IMR-90 (cell line): Measurements from ENCODE around the gene ALOX12B. TPM values are rescaled to one million over a fixed set of nuclear protein-coding genes. Genes with fewer than 3 reads are reported as not detected.

Source experiments
- ATAC-seq: fragments of 200-7000 bp; cut with Tn5 transposase; 2 replicates; pipeline ENCODE4 v1.9.1; 2020; ENCODE audit warnings: low read depth, mild to moderate bottlenecking, moderate library complexity
- BruUV-seq: library from RNA; stranded (reverse); fragments of 400-500 nt; replicated peaks from 2 replicates; lab custom pipeline; 2021; lab: Mats Ljungman, UMichigan
- CTCF ChIA-PET: fragments of 300-600 bp; formaldehyde crosslinking; extraction: SDS; loops from one replicate; lab custom pipeline; 2021; ENCODE audit warnings: antibody characterized with exemption; lab: Yijun Ruan, JAX
- POLR2A ChIA-PET: fragments of 300-600 bp; sonication (Branson Sonifier 250); formaldehyde crosslinking; loops from one replicate; lab custom pipeline; 2022; ENCODE audit warnings: antibody characterized with exemption; ENCODE audit not compliant: unreplicated experiment; lab: Charles Lee
- DNase-seq: peaks from one replicate; pipeline ENCODE4 v3.0.0; 2013
- H2AFZ ChIP-seq: replicated peaks from 2 replicates; pipeline ENCODE3; 2013; ENCODE audit warnings: low read length, mild to moderate bottlenecking; ENCODE audit not compliant: poor library complexity
- H2AK5ac ChIP-seq: 2 replicates; pipeline ENCODE4 v1.6.1; 2013; ENCODE audit warnings: low read depth, low read length, inconsistent platforms
- H2AK9ac ChIP-seq: replicated peaks from 2 replicates; pipeline ENCODE3; 2013; ENCODE audit warnings: mild to moderate bottlenecking, low read depth, low read length, moderate library complexity; ENCODE audit not compliant: poor library complexity
- H2BK120ac ChIP-seq: 2 replicates; pipeline ENCODE4 v1.6.1; 2013; ENCODE audit warnings: low read depth, low read length, inconsistent platforms
- H2BK15ac ChIP-seq: 3 replicates; pipeline ENCODE4 v1.6.1; 2013; ENCODE audit warnings: low read depth, low read length, inconsistent platforms
- H2BK20ac ChIP-seq: 2 replicates; pipeline ENCODE4 v1.6.1; 2013; ENCODE audit warnings: low read depth, mild to moderate bottlenecking, inconsistent platforms, low read length, moderate library complexity
- H2BK5ac ChIP-seq: 2 replicates; pipeline ENCODE4 v1.6.1; 2013; ENCODE audit warnings: mild to moderate bottlenecking, low read depth, low read length, inconsistent platforms; ENCODE audit not compliant: poor library complexity, severe bottlenecking
- H3K14ac ChIP-seq: replicated peaks from 2 replicates; pipeline ENCODE4 v1.6.1; 2013; ENCODE audit warnings: low read depth, low read length, inconsistent platforms
- H3K18ac ChIP-seq: 2 replicates; pipeline ENCODE4 v1.6.1; 2013; ENCODE audit warnings: low read depth, low read length, control low read depth
- H3K23ac ChIP-seq: 2 replicates; pipeline ENCODE4 v1.6.1; 2013; ENCODE audit warnings: low read depth, low read length, inconsistent platforms
- H3K27ac ChIP-seq: 2 replicates; pipeline ENCODE4 v1.5.1; 2013; ENCODE audit warnings: mild to moderate bottlenecking, control low read depth, low read length; ENCODE audit not compliant: insufficient read depth
- H3K27me3 ChIP-seq: 2 replicates; pipeline ENCODE4 v1.6.1; 2013; ENCODE audit warnings: low read length; ENCODE audit not compliant: control insufficient read depth, insufficient read depth
- H3K36me3 ChIP-seq: 2 replicates; pipeline ENCODE4 v1.6.1; 2013; ENCODE audit warnings: low read length, mixed read lengths; ENCODE audit not compliant: control insufficient read depth, insufficient read depth
- H3K4ac ChIP-seq: 2 replicates; pipeline ENCODE4 v1.6.1; 2013; ENCODE audit warnings: low read depth, low read length, inconsistent platforms
- H3K4me1 ChIP-seq: 2 replicates; pipeline ENCODE4 v1.6.1; 2013; ENCODE audit warnings: low read length, mixed read lengths; ENCODE audit not compliant: control insufficient read depth, insufficient read depth
- H3K4me2 ChIP-seq: 2 replicates; pipeline ENCODE4 v1.6.1; 2013; ENCODE audit warnings: low read depth, mild to moderate bottlenecking, control low read depth, low read length, moderate library complexity
- H3K4me3 ChIP-seq: 2 replicates; pipeline ENCODE4 v1.5.1; 2013; ENCODE audit warnings: low read depth, mild to moderate bottlenecking, control low read depth, low read length, moderate library complexity; ENCODE audit not compliant: insufficient read depth
- H3K56ac ChIP-seq: 2 replicates; pipeline ENCODE4 v1.6.1; 2013; ENCODE audit warnings: low read length, inconsistent platforms; ENCODE audit not compliant: insufficient read depth; ENCODE audit errors: extremely low read depth
- H3K79me1 ChIP-seq, 2 experiments: 2 replicates each; pipeline ENCODE4 v1.6.1; 2013; ENCODE audit warnings: low read length in 2 of 2, inconsistent platforms in 1 of 2, low read depth in 1 of 2
- H3K9ac ChIP-seq: 2 replicates; pipeline ENCODE4 v1.6.1; 2013; ENCODE audit warnings: low read depth, low read length, control low read depth
- H3K9me1 ChIP-seq: 2 replicates; pipeline ENCODE4 v1.6.1; 2013; ENCODE audit warnings: low read length, inconsistent platforms; ENCODE audit not compliant: insufficient read depth
- H3K9me3 ChIP-seq: 2 replicates; pipeline ENCODE4 v1.6.1; 2013; ENCODE audit warnings: low read length; ENCODE audit not compliant: control insufficient read depth, insufficient read depth
- H4K20me1 ChIP-seq: 2 replicates; pipeline ENCODE4 v1.6.1; 2013; ENCODE audit warnings: low read length, inconsistent platforms; ENCODE audit not compliant: insufficient read depth
- H4K5ac ChIP-seq: 2 replicates; pipeline ENCODE4 v1.6.1; 2013; ENCODE audit warnings: mild to moderate bottlenecking, low read depth, low read length, control low read depth
- H4K8ac ChIP-seq, 2 experiments: 2 replicates each; pipeline ENCODE4 v1.6.1; 2013; ENCODE audit warnings: low read depth in 2 of 2, low read length in 2 of 2, control low read depth in 1 of 2, inconsistent platforms in 1 of 2
- H4K91ac ChIP-seq: 2 replicates; pipeline ENCODE4 v1.6.1; 2013; ENCODE audit warnings: low read depth, low read length, inconsistent platforms; ENCODE audit not compliant: insufficient read depth
- BHLHE40 ChIP-seq: fragments of 150-350 bp; IDR thresholded peaks from 2 replicates; pipeline ENCODE4 v1.6.1; 2016; ENCODE audit warnings: mild to moderate bottlenecking, low read depth, low read length
- CEBPB ChIP-seq: IDR thresholded peaks from 2 replicates; pipeline ENCODE4 v1.6.1; 2012; ENCODE audit warnings: low read depth, low read length, improper control_type of control experiment
- CHD1 ChIP-seq: IDR thresholded peaks from 2 replicates; pipeline ENCODE4 v1.6.1; 2012; ENCODE audit warnings: low read depth, low read length, improper control_type of control experiment
- CTCF ChIP-seq: conservative IDR thresholded peaks from 2 replicates; pipeline ENCODE4 v1.5.1; 2012; ENCODE audit warnings: mild to moderate bottlenecking, low read depth, low read length, improper control_type of control experiment
- ELK1 ChIP-seq: fragments of 150-350 bp; IDR thresholded peaks from 2 replicates; pipeline ENCODE4 v1.6.1; 2016; ENCODE audit warnings: low read depth, mild to moderate bottlenecking, low read length, moderate library complexity, borderline replicate concordance
- FOS ChIP-seq: fragments of 150-350 bp; IDR thresholded peaks from 2 replicates; pipeline ENCODE4 v1.6.1; 2016; ENCODE audit warnings: low read depth, low read length
- MAZ ChIP-seq: IDR thresholded peaks from 2 replicates; pipeline ENCODE4 v1.6.1; 2012; ENCODE audit warnings: low read depth, mild to moderate bottlenecking, low read length, improper control_type of control experiment, moderate library complexity, borderline replicate concordance
- NFE2L2 ChIP-seq: fragments of 150-350 bp; IDR thresholded peaks from 2 replicates; pipeline ENCODE4 v1.6.1; 2016; ENCODE audit warnings: low read depth, mild to moderate bottlenecking, low read length
- POLR2A ChIP-seq: IDR thresholded peaks from 2 replicates; pipeline ENCODE4 v1.6.1; 2012; ENCODE audit warnings: mild to moderate bottlenecking, low read depth, low read length
- RAD21 ChIP-seq: IDR thresholded peaks from 2 replicates; pipeline ENCODE4 v1.6.1; 2012; ENCODE audit warnings: low read length, improper control_type of control experiment
- RCOR1 ChIP-seq: IDR thresholded peaks from 2 replicates; pipeline ENCODE4 v1.6.1; 2012; ENCODE audit warnings: mild to moderate bottlenecking, low read length, improper control_type of control experiment; ENCODE audit not compliant: insufficient replicate concordance
- RFX5 ChIP-seq: IDR thresholded peaks from 2 replicates; pipeline ENCODE4 v1.8.0; 2012; ENCODE audit warnings: low read depth, mild to moderate bottlenecking, low read length, moderate library complexity
- whole genome bisulfite sequencing, 2 experiments: methylation state at CpG; one replicate each; pipeline versions ENCODE4 v1.1.5 to v1.1.7; 2013; ENCODE audit warnings: missing lambda C conversion rate in 2 of 2; ENCODE audit not compliant: insufficient read length in 1 of 2; ENCODE audit errors: extremely low coverage in 2 of 2; 5-methylcytosine and 5-hydroxymethylcytosine counted together
- dilution Hi-C: fragments of 300-500 bp; cut with HindIII; formaldehyde crosslinking; loops from one replicate; pipeline ENCODE4 v1.14.3; 2018; ENCODE audit warnings: low sequenced_read_pairs; ENCODE audit not compliant: unreplicated experiment
- in situ Hi-C: fragments of 300-500 bp; cut with MboI; formaldehyde crosslinking; loops from 3 replicates; pipeline ENCODE4 v1.14.3; 2019; ENCODE audit warnings: low sequenced_read_pairs, inconsistent platforms, mixed read lengths
- intact Hi-C: fragments of 100-400 bp; cut with micrococcal nuclease; formaldehyde crosslinking; loops from 2 replicates; pipeline ENCODE4 v1.10.0; 2022
- polyA plus RNA-seq, 3 experiments: library from polyadenylated mRNA; depleted of rRNA; stranded (reverse); fragments of >200 nt; gene quantifications; 2 replicates each; pipeline ENCODE4 v1.2.3, GENCODE V29; 2012; ENCODE audit warnings: low replicate concordance in 1 of 3
- total RNA-seq: library from RNA; depleted of rRNA; stranded (reverse); fragments of >200 nt; gene quantifications from 2 replicates; pipeline ENCODE4 v1.2.3, GENCODE V29; 2012
- TF ChIP-seq, protein P1 (sequence below): fragments of 150-350 bp; IDR thresholded peaks from 2 replicates; pipeline ENCODE4 v1.6.1; 2017; ENCODE audit warnings: mild to moderate bottlenecking, antibody characterized with exemption, low read length, low read depth

The ALOX12B gene
- total and polyA plus RNA-seq, 2 of the 4 experiments (the other 2 are of a cell fraction) = not detected

DNA sequence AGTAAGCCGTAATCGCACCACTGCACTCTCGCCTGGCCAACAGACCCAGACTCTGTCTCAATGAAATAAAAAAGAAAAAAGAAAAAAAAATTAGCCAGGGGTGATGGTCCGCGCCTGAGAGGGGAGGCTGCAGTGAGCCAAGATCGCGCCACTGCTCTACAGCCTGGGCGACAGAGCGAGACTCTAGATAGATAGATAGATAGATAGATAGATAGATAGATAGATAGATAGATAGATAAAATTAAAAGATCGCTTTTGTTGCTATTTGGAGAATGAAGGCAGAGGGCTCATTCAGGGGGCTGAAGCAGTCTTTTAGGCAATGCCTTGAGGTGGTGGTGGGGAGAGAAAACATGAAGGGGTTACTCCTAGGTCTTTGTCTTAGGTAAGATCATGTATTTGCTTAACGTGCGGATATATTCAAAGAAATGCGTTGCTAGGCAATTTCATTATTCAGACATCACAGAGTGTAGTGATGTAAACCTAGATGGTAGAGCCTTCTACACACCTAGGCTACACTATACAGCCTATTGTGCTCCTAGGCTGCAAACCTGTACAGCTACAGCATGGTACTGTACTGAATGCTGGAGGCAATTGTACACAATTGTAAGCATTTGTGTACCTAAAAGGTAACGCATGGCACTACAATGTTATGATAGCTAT lies 40.7 kb upstream of the ALOX12B start:
- Histone ChIP-seq H4K91ac (no peak overlapping the region), H3K4ac (no peak overlapping the region), H3K18ac (no peak overlapping the region), H3K36me3 (no peaks in the 10 kb centered on the region), H3K56ac (no peak overlapping the region), H3K4me3 (no peak overlapping the region), H3K14ac (no peak overlapping the region), H2AFZ (no peak overlapping the region), H2BK5ac (no peak overlapping the region), H3K23ac (no peak overlapping the region), H4K20me1 (no peaks in the 10 kb centered on the region), H3K79me1 (no peaks in the 10 kb centered on the region; a peak in 1 of 4 replicates), H3K9me1 (peaks cover 7% of the 10 kb centered on the region; the same call in 1 of the 2 replicates), H2AK9ac (no peak overlapping the region), H4K5ac (no peak overlapping the region), H3K9ac (no peak overlapping the region), H2BK20ac (no peak overlapping the region), H3K9me3 (no peaks in the 10 kb centered on the region), H3K4me2 (no peak overlapping the region), H2BK120ac (no peak overlapping the region), H3K27ac (no peak overlapping the region), H4K8ac (no peak overlapping the region), H2AK5ac (no peak overlapping the region), H3K27me3 (no peaks in the 10 kb centered on the region), H3K4me1 (peaks cover 8% of the 10 kb centered on the region), H2BK15ac (no peak overlapping the region)
- TF ChIP-seq NFE2L2 (no peak), RCOR1 (no peak), ELK1 (no peak), BHLHE40 (no peak), CHD1 (no peak), CEBPB (no peak), RFX5 (no peak), RAD21 (no peak), POLR2A (no peak), CTCF (no peak), FOS (no peak), MAZ (no peak)
- TF ChIP-seq, protein P1, sequence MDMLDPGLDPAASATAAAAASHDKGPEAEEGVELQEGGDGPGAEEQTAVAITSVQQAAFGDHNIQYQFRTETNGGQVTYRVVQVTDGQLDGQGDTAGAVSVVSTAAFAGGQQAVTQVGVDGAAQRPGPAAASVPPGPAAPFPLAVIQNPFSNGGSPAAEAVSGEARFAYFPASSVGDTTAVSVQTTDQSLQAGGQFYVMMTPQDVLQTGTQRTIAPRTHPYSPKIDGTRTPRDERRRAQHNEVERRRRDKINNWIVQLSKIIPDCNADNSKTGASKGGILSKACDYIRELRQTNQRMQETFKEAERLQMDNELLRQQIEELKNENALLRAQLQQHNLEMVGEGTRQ = no peak
- whole genome bisulfite sequencing, 2 experiments = 94% methylated on average over 5 of the region's 14 CpGs; no CpG with 5 or more reads in 1 of the 2 experiments
- ChIA-PET CTCF (no interaction called here), POLR2A (no interaction called here)
- intact Hi-C loops (no loop called here), in situ Hi-C loops (no loop called here), dilution Hi-C loops (no loop called here)
- no peak for DNase-seq
- no TSS peak for BruUV-seq
- no peak for ATAC-seq
